Measurements from ENCODE around the gene MAD2L2. TPM values are rescaled to one million over a fixed set of nuclear protein-coding genes. Genes with fewer than 3 reads are reported as not detected.

The MAD2L2 gene
- total RNA-seq, 1 donor from 2014 or later: 19.8 TPM

- Histone ChIP-seq H3K4me1 (ENCODE audit: control insufficient read depth in 3 of 3, insufficient read depth in 3 of 3, low read length in 3 of 3) (peaks cover 15 to 30% (median 19%) of the 10 kb centered on the region in 3 donors), H3K27me3 (ENCODE audit: control insufficient read depth in 3 of 3, insufficient read depth in 3 of 3, low read length in 3 of 3) (peaks cover 54 to 73% (median 72%) of the 10 kb centered on the region in 3 donors), H3K9me3 (ENCODE audit: control insufficient read depth in 3 of 3, low read length in 3 of 3) (no peaks in the 10 kb centered on the region), H3K27ac (ENCODE audit: low read depth, low read length) (no peak overlapping the region), H3K4me3 (ENCODE audit: low read length in 3 of 3) (no peak overlapping the region), H3K36me3 (ENCODE audit: control insufficient read depth in 3 of 3, insufficient read depth in 3 of 3, low read length in 3 of 3) (no peaks in the 10 kb centered on the region), H3K9ac (ENCODE audit: low read depth in 1 of 3, low read length in 3 of 3) (no peak overlapping the region)
Measured at GRCh38 chr1:11697188-11697892, 16.4 kb upstream of the MAD2L2 start.

GRCh38 chr1:11695861-11696260, 14.9 kb upstream of the MAD2L2 start:
- no peaks in the 10 kb centered on the region for H3K9me3 ChIP-seq (ENCODE audit: control insufficient read depth in 3 of 3, low read length in 3 of 3)
- H3K27me3 ChIP-seq (ENCODE audit: control insufficient read depth in 3 of 3, insufficient read depth in 3 of 3, low read length in 3 of 3): peaks cover 47 to 69% (median 67%) of the 10 kb centered on the region in 3 donors
- no peaks in the 10 kb centered on the region for H3K36me3 ChIP-seq (ENCODE audit: control insufficient read depth in 3 of 3, insufficient read depth in 3 of 3, low read length in 3 of 3)
- H3K27ac ChIP-seq (ENCODE audit: low read depth, low read length): no peak overlapping the region
- H3K4me1 ChIP-seq (ENCODE audit: control insufficient read depth in 3 of 3, insufficient read depth in 3 of 3, low read length in 3 of 3): peaks cover 10 to 17% (median 14%) of the 10 kb centered on the region in 3 donors
- H3K4me3 ChIP-seq (ENCODE audit: low read length in 3 of 3): no peak overlapping the region
- H3K9ac ChIP-seq (ENCODE audit: low read depth in 1 of 3, low read length in 3 of 3): no peak overlapping the region

- Histone ChIP-seq H3K27ac (ENCODE audit: low read depth, low read length) (no peak overlapping the region), H3K36me3 (ENCODE audit: control insufficient read depth in 3 of 3, insufficient read depth in 3 of 3, low read length in 3 of 3) (no peaks in the 10 kb centered on the region), H3K4me1 (ENCODE audit: control insufficient read depth in 3 of 3, insufficient read depth in 3 of 3, low read length in 3 of 3) (peaks cover 8 to 14% (median 12%) of the 10 kb centered on the region in 3 donors), H3K4me3 (ENCODE audit: low read length in 3 of 3) (no peak overlapping the region), H3K9me3 (ENCODE audit: control insufficient read depth in 3 of 3, low read length in 3 of 3) (no peaks in the 10 kb centered on the region), H3K27me3 (ENCODE audit: control insufficient read depth in 3 of 3, insufficient read depth in 3 of 3, low read length in 3 of 3) (peaks cover 58 to 75% (median 72%) of the 10 kb centered on the region in 3 donors), H3K9ac (ENCODE audit: low read depth in 1 of 3, low read length in 3 of 3) (peak overlapping the region in 1 of 3 donors; percentile 3)
Measured at GRCh38 chr1:11693917-11694316, 13.0 kb upstream of the MAD2L2 start.

- Histone ChIP-seq H3K27me3 (ENCODE audit: control insufficient read depth in 3 of 3, insufficient read depth in 3 of 3, low read length in 3 of 3) (peaks cover 60 to 72% (median 70%) of the 10 kb centered on the region in 3 donors), H3K9ac (ENCODE audit: low read depth in 1 of 3, low read length in 3 of 3) (no peak overlapping the region), H3K9me3 (ENCODE audit: control insufficient read depth in 3 of 3, low read length in 3 of 3) (no peaks in the 10 kb centered on the region), H3K36me3 (ENCODE audit: control insufficient read depth in 3 of 3, insufficient read depth in 3 of 3, low read length in 3 of 3) (no peaks in the 10 kb centered on the region), H3K4me1 (ENCODE audit: control insufficient read depth in 3 of 3, insufficient read depth in 3 of 3, low read length in 3 of 3) (peaks cover 8 to 14% (median 12%) of the 10 kb centered on the region in 3 donors), H3K4me3 (ENCODE audit: low read length in 3 of 3) (no peak overlapping the region), H3K27ac (ENCODE audit: low read depth, low read length) (no peak overlapping the region)
Measured at GRCh38 chr1:11693024-11693590, 12.2 kb upstream of the MAD2L2 start.

- Histone ChIP-seq H3K9ac (ENCODE audit: low read depth in 1 of 3, low read length in 3 of 3) (no peak overlapping the region), H3K27me3 (ENCODE audit: control insufficient read depth in 3 of 3, insufficient read depth in 3 of 3, low read length in 3 of 3) (peaks cover 57 to 68% (median 60%) of the 10 kb centered on the region in 3 donors), H3K27ac (ENCODE audit: low read depth, low read length) (no peak overlapping the region), H3K4me1 (ENCODE audit: control insufficient read depth in 3 of 3, insufficient read depth in 3 of 3, low read length in 3 of 3) (peaks cover 8 to 14% (median 12%) of the 10 kb centered on the region in 3 donors), H3K36me3 (ENCODE audit: control insufficient read depth in 3 of 3, insufficient read depth in 3 of 3, low read length in 3 of 3) (no peaks in the 10 kb centered on the region), H3K9me3 (ENCODE audit: control insufficient read depth in 3 of 3, low read length in 3 of 3) (no peaks in the 10 kb centered on the region), H3K4me3 (ENCODE audit: low read length in 3 of 3) (no peak overlapping the region)
Measured at GRCh38 chr1:11691928-11692711, 11.2 kb upstream of the MAD2L2 start.

GRCh38 chr1:11691302-11691914, 10.5 kb upstream of the MAD2L2 start, which contains the start of gene DRAXIN:
TSS of gene DRAXIN (plus strand) at chr1:11691710. CDS start at chr1:11706259, 14,549 bp downstream.
- H3K27me3 ChIP-seq (ENCODE audit: control insufficient read depth in 3 of 3, insufficient read depth in 3 of 3, low read length in 3 of 3): peaks cover 57 to 67% (median 58%) of the 10 kb centered on the region in 3 donors

GRCh38 chr1:11690397-11691301, 9.7 kb upstream of the MAD2L2 start:
- no peak overlapping the region for H3K27ac ChIP-seq (ENCODE audit: low read depth, low read length)
- H3K9me3 ChIP-seq (ENCODE audit: control insufficient read depth in 3 of 3, low read length in 3 of 3): no peaks in the 10 kb centered on the region
- H3K27me3 ChIP-seq (ENCODE audit: control insufficient read depth in 3 of 3, insufficient read depth in 3 of 3, low read length in 3 of 3): peaks cover 55 to 67% (median 57%) of the 10 kb centered on the region in 3 donors
- H3K4me3 ChIP-seq (ENCODE audit: low read length in 3 of 3): peak overlapping the region in 1 of 3 donors; percentile 6
- peaks cover 8 to 14% (median 12%) of the 10 kb centered on the region in 3 donors for H3K4me1 ChIP-seq (ENCODE audit: control insufficient read depth in 3 of 3, insufficient read depth in 3 of 3, low read length in 3 of 3)
- H3K9ac ChIP-seq (ENCODE audit: low read depth in 1 of 3, low read length in 3 of 3): no peak overlapping the region
- no peaks in the 10 kb centered on the region for H3K36me3 ChIP-seq (ENCODE audit: control insufficient read depth in 3 of 3, insufficient read depth in 3 of 3, low read length in 3 of 3)

More at GRCh38 chr1:11691302-11691914, 10.5 kb upstream of the MAD2L2 start, which contains the start of gene DRAXIN:
- Histone ChIP-seq H3K27ac (ENCODE audit: low read depth, low read length) (no peak within 1 kb of the TSS), H3K4me1 (ENCODE audit: control insufficient read depth in 3 of 3, insufficient read depth in 3 of 3, low read length in 3 of 3) (peaks cover 8 to 14% (median 12%) of the 10 kb centered on the region in 3 donors), H3K9ac (ENCODE audit: low read depth in 1 of 3, low read length in 3 of 3) (no peak within 1 kb of the TSS), H3K4me3 (ENCODE audit: low read length in 3 of 3) (peak within 1 kb of the TSS in 1 of 3 donors; percentile 41), H3K9me3 (ENCODE audit: control insufficient read depth in 3 of 3, low read length in 3 of 3) (no peaks in the 10 kb centered on the region), H3K36me3 (ENCODE audit: control insufficient read depth in 3 of 3, insufficient read depth in 3 of 3, low read length in 3 of 3) (no peaks in the 10 kb centered on the region)

- Histone ChIP-seq H3K27me3 (ENCODE audit: control insufficient read depth in 3 of 3, insufficient read depth in 3 of 3, low read length in 3 of 3) (peaks cover 38 to 50% (median 41%) of the 10 kb centered on the region in 3 donors), H3K4me1 (ENCODE audit: control insufficient read depth in 3 of 3, insufficient read depth in 3 of 3, low read length in 3 of 3) (peaks cover 7 to 11% (median 8%) of the 10 kb centered on the region in 3 donors), H3K36me3 (ENCODE audit: control insufficient read depth in 3 of 3, insufficient read depth in 3 of 3, low read length in 3 of 3) (no peaks in the 10 kb centered on the region), H3K27ac (ENCODE audit: low read depth, low read length) (no peak overlapping the region), H3K9me3 (ENCODE audit: control insufficient read depth in 3 of 3, low read length in 3 of 3) (no peaks in the 10 kb centered on the region), H3K9ac (ENCODE audit: low read depth in 1 of 3, low read length in 3 of 3) (no peak overlapping the region), H3K4me3 (ENCODE audit: low read length in 3 of 3) (no peak overlapping the region)
Measured at GRCh38 chr1:11688506-11688905, 7.6 kb upstream of the MAD2L2 start.
